DOHH2 (cell line): ENCODE results near the gene VAT1.

ENCODE experiments used
- H3F3A ChIP-seq: fragments of 200-600 bp; sonication (generic), shearing (Covaris generic); 2 replicates; pipeline ENCODE4 v1.6.0; 2016; ENCODE audit warnings: antibody characterized with exemption, mild to moderate bottlenecking; ENCODE audit not compliant: control insufficient read depth, insufficient read depth
- H3K27ac ChIP-seq: fragments of 200-600 bp; sonication (generic); 2 replicates; pipeline ENCODE4 v1.5.1; 2014; ENCODE audit warnings: low read depth, mild to moderate bottlenecking, low read length, moderate library complexity
- H3K27me3 ChIP-seq: fragments of 200-600 bp; sonication (generic); 2 replicates; pipeline ENCODE4 v1.6.1; 2014; ENCODE audit warnings: mild to moderate bottlenecking, low read length, mixed read lengths; ENCODE audit not compliant: control insufficient read depth
- H3K36me3 ChIP-seq: fragments of 200-600 bp; sonication (generic); 2 replicates; pipeline ENCODE4 v1.6.1; 2014; ENCODE audit warnings: mild to moderate bottlenecking, low read length, moderate library complexity, mixed read lengths; ENCODE audit not compliant: control insufficient read depth
- H3K4me1 ChIP-seq: fragments of 200-600 bp; sonication (generic); 2 replicates; pipeline ENCODE4 v1.6.1; 2014; ENCODE audit warnings: mild to moderate bottlenecking, low read length, mixed read lengths; ENCODE audit not compliant: control insufficient read depth
- H3K4me2 ChIP-seq: fragments of 200-600 bp; sonication (generic); 2 replicates; pipeline ENCODE4 v1.6.0; 2014; ENCODE audit warnings: mild to moderate bottlenecking, low read length, moderate library complexity
- H3K4me3 ChIP-seq: fragments of 200-600 bp; sonication (generic); 2 replicates; pipeline ENCODE4 v1.5.1; 2014; ENCODE audit warnings: mild to moderate bottlenecking, low read length, mixed read lengths
- H3K79me2 ChIP-seq: fragments of 200-600 bp; sonication (generic); 2 replicates; pipeline ENCODE4 v1.6.1; 2014; ENCODE audit warnings: mild to moderate bottlenecking, low read length, mixed read lengths; ENCODE audit not compliant: control insufficient read depth
- H3K9me2 ChIP-seq: fragments of 200-600 bp; sonication (generic); replicated peaks from 2 replicates; pipeline ENCODE4 v1.6.1; 2014; ENCODE audit warnings: mild to moderate bottlenecking, low read length, mixed read lengths; ENCODE audit not compliant: control insufficient read depth
- H3K9me3 ChIP-seq: fragments of 200-600 bp; sonication (generic); 2 replicates; pipeline ENCODE4 v1.6.1; 2014; ENCODE audit warnings: antibody characterized with exemption, low read length, mixed read lengths; ENCODE audit not compliant: control insufficient read depth, insufficient read depth
- H4K20me1 ChIP-seq: fragments of 200-600 bp; sonication (generic); 2 replicates; pipeline ENCODE4 v1.6.0; 2014; ENCODE audit warnings: low read depth, mild to moderate bottlenecking, antibody characterized with exemption, low read length, moderate library complexity; ENCODE audit not compliant: control insufficient read depth, insufficient read depth
- EZH2phosphoT487 ChIP-seq: fragments of 200-600 bp; sonication (generic); IDR thresholded peaks from 2 replicates; pipeline ENCODE4 v1.6.1; 2017; ENCODE audit warnings: borderline replicate concordance, mild to moderate bottlenecking, antibody characterized with exemption, low read length, moderate library complexity, mixed read lengths
- TF ChIP-seq, protein P1 (sequence below): fragments of 200-600 bp; sonication (generic); IDR thresholded peaks from one replicate; pipeline ENCODE4 v1.5.1; 2014; ENCODE audit warnings: antibody characterized with exemption, mild to moderate bottlenecking, low read depth, low read length; ENCODE audit not compliant: poor library complexity, severe bottlenecking

Gene VAT1

DNA sequence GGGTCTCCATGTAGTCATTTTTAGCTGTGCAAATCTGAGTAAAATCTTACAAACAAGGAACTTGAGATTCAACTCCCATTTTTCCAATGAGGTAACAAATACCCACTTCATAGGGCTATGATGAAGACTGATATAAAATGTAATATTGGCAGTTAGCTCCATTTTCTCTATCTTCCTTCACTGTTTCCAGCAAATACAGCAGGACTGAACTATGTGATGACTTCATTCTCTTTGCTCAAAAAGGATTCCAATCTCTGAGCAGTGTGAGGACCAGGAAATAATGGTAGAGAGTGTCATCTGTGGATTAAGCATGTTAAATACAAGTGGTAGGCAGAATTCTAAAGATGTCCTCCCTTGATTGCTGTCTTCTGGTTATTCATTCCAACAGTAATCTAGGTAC lies 21.1 kb upstream of the VAT1 start:
- Histone ChIP-seq H3K4me1 (no peaks in the 10 kb centered on the region), H3K27me3 (no peaks in the 10 kb centered on the region), H3K79me2 (no peaks in the 10 kb centered on the region), H3K4me3 (no peak overlapping the region), H3K36me3 (peaks cover 45% of the 10 kb centered on the region), H3K9me2 (no peaks in the 10 kb centered on the region), H3K27ac (no peak overlapping the region), H3K4me2 (no peak overlapping the region), H4K20me1 (no peaks in the 10 kb centered on the region), H3K9me3 (no peaks in the 10 kb centered on the region), H3F3A (peaks cover 3% of the 10 kb centered on the region; the same call in 1 of the 2 replicates)
- TF ChIP-seq, protein P1, sequence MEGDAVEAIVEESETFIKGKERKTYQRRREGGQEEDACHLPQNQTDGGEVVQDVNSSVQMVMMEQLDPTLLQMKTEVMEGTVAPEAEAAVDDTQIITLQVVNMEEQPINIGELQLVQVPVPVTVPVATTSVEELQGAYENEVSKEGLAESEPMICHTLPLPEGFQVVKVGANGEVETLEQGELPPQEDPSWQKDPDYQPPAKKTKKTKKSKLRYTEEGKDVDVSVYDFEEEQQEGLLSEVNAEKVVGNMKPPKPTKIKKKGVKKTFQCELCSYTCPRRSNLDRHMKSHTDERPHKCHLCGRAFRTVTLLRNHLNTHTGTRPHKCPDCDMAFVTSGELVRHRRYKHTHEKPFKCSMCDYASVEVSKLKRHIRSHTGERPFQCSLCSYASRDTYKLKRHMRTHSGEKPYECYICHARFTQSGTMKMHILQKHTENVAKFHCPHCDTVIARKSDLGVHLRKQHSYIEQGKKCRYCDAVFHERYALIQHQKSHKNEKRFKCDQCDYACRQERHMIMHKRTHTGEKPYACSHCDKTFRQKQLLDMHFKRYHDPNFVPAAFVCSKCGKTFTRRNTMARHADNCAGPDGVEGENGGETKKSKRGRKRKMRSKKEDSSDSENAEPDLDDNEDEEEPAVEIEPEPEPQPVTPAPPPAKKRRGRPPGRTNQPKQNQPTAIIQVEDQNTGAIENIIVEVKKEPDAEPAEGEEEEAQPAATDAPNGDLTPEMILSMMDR, result no peak
- TF ChIP-seq EZH2phosphoT487, result no peak

DNA sequence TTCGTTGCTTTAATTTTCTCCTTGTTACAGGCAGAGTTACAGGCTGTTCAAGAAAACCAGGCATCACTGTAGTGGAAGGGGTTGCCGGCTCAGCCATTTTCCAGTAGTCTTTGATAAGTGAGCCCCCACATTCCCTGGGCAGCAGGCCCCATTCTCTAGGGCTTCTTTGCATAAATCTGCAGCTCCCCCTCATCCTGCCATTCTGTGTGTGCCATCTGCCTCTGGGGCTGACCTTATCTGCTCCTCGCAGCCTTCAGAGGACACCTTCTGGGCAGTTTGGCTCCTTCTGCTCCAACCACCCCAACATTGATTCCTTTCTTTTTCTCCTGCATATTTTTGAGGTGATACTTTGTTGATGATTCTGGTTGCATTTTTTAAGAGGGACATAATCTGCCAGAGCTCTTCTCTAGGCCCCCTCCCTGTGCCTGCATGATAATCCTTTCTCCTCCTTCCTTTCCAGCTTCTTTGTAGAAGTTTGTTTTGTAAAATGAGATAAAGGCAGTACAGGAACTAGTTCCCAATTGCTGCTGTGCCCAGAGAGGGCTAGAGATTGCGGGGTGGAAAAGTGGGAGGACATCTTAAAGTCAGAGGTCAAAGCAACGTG lies 19.9 kb upstream of the VAT1 start:
- Histone ChIP-seq H3K4me2 (no peak overlapping the region), H3K4me3 (no peak overlapping the region), H4K20me1 (no peaks in the 10 kb centered on the region), H3K4me1 (no peaks in the 10 kb centered on the region), H3K27me3 (no peaks in the 10 kb centered on the region), H3F3A (peaks cover 3% of the 10 kb centered on the region; the same call in 1 of the 2 replicates), H3K9me3 (no peaks in the 10 kb centered on the region), H3K79me2 (no peaks in the 10 kb centered on the region), H3K9me2 (no peaks in the 10 kb centered on the region), H3K36me3 (peaks cover 38% of the 10 kb centered on the region), H3K27ac (no peak overlapping the region)
- TF ChIP-seq EZH2phosphoT487, result no peak
- TF ChIP-seq, protein P1, result no peak

- H3K4me2 ChIP-seq, result no peak overlapping the region
- H3K9me3 ChIP-seq, result no peaks in the 10 kb centered on the region
- H3K4me3 ChIP-seq, result no peak overlapping the region
- H3K4me1 ChIP-seq, result no peaks in the 10 kb centered on the region
- H4K20me1 ChIP-seq, result no peaks in the 10 kb centered on the region
- TF ChIP-seq, protein P1, result no peak
- no peaks in the 10 kb centered on the region for H3K79me2 ChIP-seq
- peaks cover 3% of the 10 kb centered on the region; the same call in 1 of the 2 replicates for H3F3A ChIP-seq
- no peaks in the 10 kb centered on the region for H3K27me3 ChIP-seq
- peaks cover 29% of the 10 kb centered on the region for H3K36me3 ChIP-seq
- no peak overlapping the region for H3K27ac ChIP-seq
- no peaks in the 10 kb centered on the region for H3K9me2 ChIP-seq
These were observed 18.5 kb upstream of the VAT1 start for GRCh38 chr17:43040655-43041054.

- no peaks in the 10 kb centered on the region for H3K9me3 ChIP-seq
- no peaks in the 10 kb centered on the region for H3K9me2 ChIP-seq
- H3K27me3 ChIP-seq, result no peaks in the 10 kb centered on the region
- TF ChIP-seq EZH2phosphoT487, result no peak
- TF ChIP-seq, protein P1, result no peak
- H3F3A ChIP-seq, result peaks cover 3% of the 10 kb centered on the region; the same call in 1 of the 2 replicates
- no peaks in the 10 kb centered on the region for H3K4me1 ChIP-seq
- H3K27ac ChIP-seq, result no peak overlapping the region
- no peaks in the 10 kb centered on the region for H4K20me1 ChIP-seq
- peaks cover 21% of the 10 kb centered on the region for H3K36me3 ChIP-seq
- H3K79me2 ChIP-seq, result no peaks in the 10 kb centered on the region
- H3K4me2 ChIP-seq, result no peak overlapping the region
- no peak overlapping the region for H3K4me3 ChIP-seq
These were observed 17.5 kb upstream of the VAT1 start for GRCh38 chr17:43039646-43040045.
